Lower lobe of right lung (tissue), 2 donors: ENCODE data around the gene SMG6. TPM values are rescaled to one million over a fixed set of nuclear protein-coding genes. Genes with fewer than 3 reads are reported as not detected.
"Not testable (repeated sequence)": the region's sequence is repeated elsewhere in the genome, so short reads cannot be mapped to it uniquely, and the experiment has no call there.

Source experiments
- ATAC-seq, 2 donors: fragments of 200-7000 bp; cut with Tn5 transposase; one replicate each; pipeline ENCODE4 v1.9.1; 2020 to 2022; ENCODE audit warnings: mild to moderate bottlenecking in 2 of 2, moderate library complexity in 2 of 2
- DNase-seq: peaks from one replicate; pipeline ENCODE4 v3.0.0-alpha.2; 2020
- H3K27ac ChIP-seq: fragments of 200-600 bp; one replicate; pipeline ENCODE4 v1.8.0; 2022
- H3K27me3 ChIP-seq: fragments of 200-600 bp; one replicate; pipeline ENCODE4 v1.8.0; 2022; ENCODE audit warnings: low read depth
- H3K36me3 ChIP-seq: fragments of 200-600 bp; one replicate; pipeline ENCODE4 v1.8.0; 2022; ENCODE audit warnings: mild to moderate bottlenecking
- H3K4me1 ChIP-seq: fragments of 200-600 bp; one replicate; pipeline ENCODE4 v1.8.0; 2022
- H3K4me3 ChIP-seq: fragments of 200-600 bp; one replicate; pipeline ENCODE4 v1.8.0; 2022; ENCODE audit warnings: mild to moderate bottlenecking
- H3K9me3 ChIP-seq: fragments of 200-600 bp; one replicate; pipeline ENCODE4 v1.8.0; 2022
- CTCF ChIP-seq: fragments of 200-600 bp; IDR thresholded peaks from one replicate; pipeline ENCODE4 v1.8.0; 2022; ENCODE audit warnings: antibody characterized with exemption, mild to moderate bottlenecking
- intact Hi-C: fragments of 100-400 bp; cut with DNase I; formaldehyde crosslinking; loops from one replicate; pipeline ENCODE4 v1.11.0; 2022
- total RNA-seq: library from RNA; stranded (reverse); fragmentation: NEBNext Ultra II Directional; extraction: Animal tissue kit (Norgen Biotek cat#: 25700); gene quantifications from one replicate; pipeline ENCODE4 v1.2.1, GENCODE V29; 2021
- donor health status: DM: no; HTN: yes; CAD: no; lungs with severe emphysema.

SMG6 gene
- total RNA-seq, 1 donor from 2014 or later = 33.8 TPM

GRCh38 chr17:2174014-2174413, 129.6 kb downstream of the SMG6 start:
- intact Hi-C loops = loop anchor here (10.0 kb wide), 1 partner anchor 51 kb away; no protein-coding TSS in a partner anchor
- peaks cover 74% of the 10 kb centered on the region for H3K4me1 ChIP-seq
- no peak for DNase-seq

GRCh38 chr17:2172999-2173398, 130.6 kb downstream of the SMG6 start:
- DNase-seq = no peak
- Histone ChIP-seq H3K4me1 (peaks cover 63% of the 10 kb centered on the region), H3K4me3 (no peak overlapping the region), H3K36me3 (peaks cover 15% of the 10 kb centered on the region), H3K9me3 (no peaks in the 10 kb centered on the region), H3K27ac (peak overlapping the region; percentile 74), H3K27me3 (no peaks in the 10 kb centered on the region)
- peak; percentile 62 to 81 for ATAC-seq
- intact Hi-C loops = loop anchor here (10.0 kb wide), 1 partner anchor 52 kb away; no protein-coding TSS in a partner anchor
- no peak for TF ChIP-seq CTCF

More at GRCh38 chr17:2174014-2174413, 129.6 kb downstream of the SMG6 start:
- no peak overlapping the region for H3K4me3 ChIP-seq
- H3K27ac ChIP-seq = peak overlapping the region; percentile 74
- no peaks in the 10 kb centered on the region for H3K27me3 ChIP-seq
- TF ChIP-seq CTCF = no peak
- ATAC-seq = no peak
- H3K9me3 ChIP-seq = no peaks in the 10 kb centered on the region
- H3K36me3 ChIP-seq = peaks cover 9% of the 10 kb centered on the region

- peak; percentile 69 for DNase-seq
- no peak for TF ChIP-seq CTCF
- no peaks in the 10 kb centered on the region for H3K9me3 ChIP-seq
- intact Hi-C loops = loop anchor here (10.0 kb wide), 1 partner anchor 53 kb away; no protein-coding TSS in a partner anchor
- H3K4me1 ChIP-seq = peaks cover 56% of the 10 kb centered on the region
- H3K36me3 ChIP-seq = peaks cover 22% of the 10 kb centered on the region
- ATAC-seq = peak; percentile 89 to 91
- no peaks in the 10 kb centered on the region for H3K27me3 ChIP-seq
- no peak overlapping the region for H3K4me3 ChIP-seq
- peak overlapping the region; percentile 74 for H3K27ac ChIP-seq
Observed at GRCh38 chr17:2172077-2172851, 131.3 kb downstream of the SMG6 start.

- no peak for DNase-seq
- Histone ChIP-seq H3K27ac (peak overlapping the region; percentile 74), H3K4me1 (peaks cover 50% of the 10 kb centered on the region), H3K9me3 (no peaks in the 10 kb centered on the region), H3K27me3 (no peaks in the 10 kb centered on the region), H3K36me3 (peaks cover 23% of the 10 kb centered on the region), H3K4me3 (no peak overlapping the region)
- no peak for TF ChIP-seq CTCF
- peak; percentile 5 to 25 for ATAC-seq
- intact Hi-C loops = loop anchor here (10.0 kb wide), 1 partner anchor 53 kb away; no protein-coding TSS in a partner anchor
Observed at GRCh38 chr17:2171702-2172076, 131.9 kb downstream of the SMG6 start.

GRCh38 chr17:2170023-2170422, 133.6 kb downstream of the SMG6 start:
- peaks cover 34% of the 10 kb centered on the region for H3K4me1 ChIP-seq
- H3K27ac ChIP-seq = no peak overlapping the region
- no peak for ATAC-seq
- TF ChIP-seq CTCF = peak; percentile 22
- intact Hi-C loops = loop anchor here (10.0 kb wide), 1 partner anchor 55 kb away; no protein-coding TSS in a partner anchor
- H3K4me3 ChIP-seq = no peak overlapping the region
- peaks cover 39% of the 10 kb centered on the region for H3K36me3 ChIP-seq
- H3K27me3 ChIP-seq = no peaks in the 10 kb centered on the region
- DNase-seq = no peak
- no peaks in the 10 kb centered on the region for H3K9me3 ChIP-seq

- intact Hi-C loops = not testable (repeated sequence)
- peaks cover 64% of the 10 kb centered on the region for H3K36me3 ChIP-seq
Observed at GRCh38 chr17:2165723-2166122, 137.9 kb downstream of the SMG6 start.

More at GRCh38 chr17:2165723-2166122, 137.9 kb downstream of the SMG6 start:
- H3K27me3 ChIP-seq, ATAC-seq, H3K4me1 ChIP-seq, H3K9me3 ChIP-seq, DNase-seq, H3K4me3 ChIP-seq, H3K27ac ChIP-seq: not testable (repeated sequence)
